Prostate gland (tissue), 2 donors: ENCODE measurements around the gene PDZRN4.

Source experiments
- POLR2A ChIP-seq: fragments of 450-650 bp; IDR thresholded peaks from one replicate; pipeline ENCODE4 v1.6.1; 2016; ENCODE audit warnings: antibody characterized with exemption, mild to moderate bottlenecking
- POLR2AphosphoS5 ChIP-seq: sonication (generic); formaldehyde crosslinking; IDR thresholded peaks from one replicate; pipeline ENCODE4 v1.6.1; 2017; ENCODE audit warnings: antibody characterized with exemption
- TF ChIP-seq, protein P1 (sequence below), 4 experiments: fragments of 200-600 bp in 2 of 4; fragments of 450-650 bp in 2 of 4; sonication (generic) in 2 of 4; IDR thresholded peaks; 1 replicate in 3 of 4; 2 replicates in 1 of 4; pipeline ENCODE4 v1.5.1; 2016 to 2019; ENCODE audit warnings: antibody characterized with exemption in 4 of 4, mild to moderate bottlenecking in 2 of 4, moderate library complexity in 2 of 4

DNA sequence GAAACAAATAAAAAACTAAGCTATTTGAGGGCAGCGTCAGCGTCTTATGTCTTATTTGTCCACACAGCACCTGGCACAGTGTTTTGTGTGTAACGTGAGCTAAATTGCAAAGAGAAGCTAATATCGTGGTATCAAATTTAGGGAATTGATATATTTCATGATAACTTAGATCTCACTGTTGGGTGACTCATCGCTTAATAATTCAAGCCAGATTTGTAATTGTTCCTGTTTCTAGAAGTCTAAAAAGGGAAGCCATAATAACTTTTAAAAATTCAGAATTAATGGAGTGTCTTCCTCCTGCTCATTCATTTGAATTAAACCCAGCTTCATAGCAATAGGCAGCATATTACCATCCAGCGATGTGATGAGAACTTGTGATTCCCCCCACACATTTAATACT lies 214.7 kb downstream of the PDZRN4 start:
- TF ChIP-seq, protein P1, sequence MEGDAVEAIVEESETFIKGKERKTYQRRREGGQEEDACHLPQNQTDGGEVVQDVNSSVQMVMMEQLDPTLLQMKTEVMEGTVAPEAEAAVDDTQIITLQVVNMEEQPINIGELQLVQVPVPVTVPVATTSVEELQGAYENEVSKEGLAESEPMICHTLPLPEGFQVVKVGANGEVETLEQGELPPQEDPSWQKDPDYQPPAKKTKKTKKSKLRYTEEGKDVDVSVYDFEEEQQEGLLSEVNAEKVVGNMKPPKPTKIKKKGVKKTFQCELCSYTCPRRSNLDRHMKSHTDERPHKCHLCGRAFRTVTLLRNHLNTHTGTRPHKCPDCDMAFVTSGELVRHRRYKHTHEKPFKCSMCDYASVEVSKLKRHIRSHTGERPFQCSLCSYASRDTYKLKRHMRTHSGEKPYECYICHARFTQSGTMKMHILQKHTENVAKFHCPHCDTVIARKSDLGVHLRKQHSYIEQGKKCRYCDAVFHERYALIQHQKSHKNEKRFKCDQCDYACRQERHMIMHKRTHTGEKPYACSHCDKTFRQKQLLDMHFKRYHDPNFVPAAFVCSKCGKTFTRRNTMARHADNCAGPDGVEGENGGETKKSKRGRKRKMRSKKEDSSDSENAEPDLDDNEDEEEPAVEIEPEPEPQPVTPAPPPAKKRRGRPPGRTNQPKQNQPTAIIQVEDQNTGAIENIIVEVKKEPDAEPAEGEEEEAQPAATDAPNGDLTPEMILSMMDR (IDR thresholded peaks at IDR 0.05): no peak
- TF ChIP-seq POLR2A: no peak
- TF ChIP-seq POLR2AphosphoS5: no peak
